Subcutaneous abdominal adipose tissue (tissue), 5 donors: Measurements from ENCODE around the gene PNPLA3.

Experiments used
- H3K27ac ChIP-seq: one replicate; pipeline ENCODE4 v1.7.0; 2013; ENCODE audit warnings: low read depth, mild to moderate bottlenecking, inconsistent platforms, low read length, moderate library complexity
- H3K27me3 ChIP-seq, 5 donors: one replicate each; pipeline ENCODE4 v1.7.0; 2013; ENCODE audit warnings: low read length in 5 of 5, inconsistent platforms in 1 of 5; ENCODE audit not compliant: control insufficient read depth in 5 of 5, insufficient read depth in 4 of 5
- H3K36me3 ChIP-seq, 5 donors: one replicate each; pipeline ENCODE4 v1.7.0; 2013; ENCODE audit warnings: low read length in 5 of 5; ENCODE audit not compliant: control insufficient read depth in 5 of 5, insufficient read depth in 5 of 5
- H3K4me1 ChIP-seq, 5 donors: one replicate each; pipeline ENCODE4 v1.7.0; 2013; ENCODE audit warnings: low read length in 5 of 5, mild to moderate bottlenecking in 3 of 5, moderate library complexity in 1 of 5; ENCODE audit not compliant: control insufficient read depth in 5 of 5, insufficient read depth in 5 of 5
- H3K4me3 ChIP-seq, 5 donors: one replicate each; pipeline ENCODE4 v1.7.0; 2013; ENCODE audit warnings: low read length in 5 of 5, low read depth in 1 of 5
- H3K9ac ChIP-seq, 5 donors: one replicate each; pipeline ENCODE4 v1.7.0; 2013; ENCODE audit warnings: low read length in 5 of 5, mild to moderate bottlenecking in 4 of 5, moderate library complexity in 3 of 5
- H3K9me3 ChIP-seq, 5 donors: one replicate each; pipeline ENCODE4 v1.7.0; 2013; ENCODE audit warnings: low read length in 5 of 5; ENCODE audit not compliant: control insufficient read depth in 5 of 5
- donor health status: healthy.
- donor health status: healthy.
- donor health status: healthy.
- donor health status: healthy.
- donor health status: healthy.

The PNPLA3 gene

GRCh38 chr22:43944670-43945430 is 21.2 kb downstream of the PNPLA3 start:
- peaks cover 0 to 12% (median 0%) of the 10 kb centered on the region in 5 donors for H3K9me3 ChIP-seq
- H3K27ac ChIP-seq: peak overlapping the region; percentile 41
- H3K9ac ChIP-seq: peak overlapping the region in 1 of 5 donors; percentile 15
- no peaks in the 10 kb centered on the region for H3K27me3 ChIP-seq
- H3K4me3 ChIP-seq: no peak overlapping the region
- peaks cover 0 to 13% (median 9%) of the 10 kb centered on the region in 5 donors for H3K4me1 ChIP-seq
- H3K36me3 ChIP-seq: peaks cover 0 to 25% (median 3%) of the 10 kb centered on the region in 5 donors

GRCh38 chr22:43945632-43946383 is 22.2 kb downstream of the PNPLA3 start:
- Histone ChIP-seq H3K27ac (peak overlapping the region; percentile 41), H3K4me3 (no peak overlapping the region), H3K27me3 (no peaks in the 10 kb centered on the region), H3K4me1 (peaks cover 0 to 13% (median 9%) of the 10 kb centered on the region in 5 donors), H3K9me3 (peaks cover 0 to 12% (median 0%) of the 10 kb centered on the region in 5 donors), H3K36me3 (peaks cover 0 to 19% (median 0%) of the 10 kb centered on the region in 5 donors), H3K9ac (no peak overlapping the region)

- H3K36me3 ChIP-seq: peaks cover 0 to 18% (median 0%) of the 10 kb centered on the region in 5 donors
Observed at GRCh38 chr22:43946384-43946667, 22.7 kb downstream of the PNPLA3 start.

DNA sequence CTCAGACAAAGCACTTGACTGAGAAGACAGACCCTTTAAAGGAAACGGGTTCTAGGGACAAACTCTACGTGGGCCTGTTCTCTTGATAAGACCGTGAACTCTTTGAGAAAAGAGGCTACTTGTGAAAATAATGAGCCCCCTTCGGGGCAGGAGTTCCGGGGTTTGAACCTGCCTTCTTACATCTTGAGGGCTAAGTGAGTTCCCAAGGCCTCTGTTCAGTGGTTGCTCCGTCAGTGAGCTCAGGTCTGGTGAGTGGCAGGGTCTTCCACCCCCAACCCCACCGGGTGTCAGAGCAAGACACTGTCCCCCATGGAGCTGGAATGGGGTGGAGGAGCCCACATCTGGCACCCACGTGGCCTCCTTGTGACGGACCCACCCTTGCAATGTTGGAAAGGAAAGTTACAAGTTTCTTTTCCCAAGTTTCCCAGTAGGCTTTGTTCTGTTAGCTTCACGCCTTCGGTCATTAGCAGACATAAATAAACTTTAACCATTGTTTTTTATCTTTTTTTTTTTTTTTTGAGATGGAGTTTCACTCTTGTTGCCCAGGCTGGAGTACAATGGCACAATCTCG is 25.3 kb downstream of the PNPLA3 start:
- Histone ChIP-seq H3K4me3 (no peak overlapping the region), H3K9ac (no peak overlapping the region), H3K27me3 (peaks cover 0 to 3% (median 0%) of the 10 kb centered on the region in 5 donors), H3K9me3 (no peaks in the 10 kb centered on the region), H3K27ac (no peak overlapping the region), H3K4me1 (peaks cover 0 to 13% (median 9%) of the 10 kb centered on the region in 5 donors), H3K36me3 (peaks cover 0 to 8% (median 0%) of the 10 kb centered on the region in 5 donors)

More at GRCh38 chr22:43946384-43946667, 22.7 kb downstream of the PNPLA3 start:
- no peak overlapping the region for H3K9ac ChIP-seq
- H3K4me1 ChIP-seq: peaks cover 0 to 13% (median 9%) of the 10 kb centered on the region in 5 donors
- no peak overlapping the region for H3K4me3 ChIP-seq
- H3K27me3 ChIP-seq: no peaks in the 10 kb centered on the region
- peaks cover 0 to 12% (median 0%) of the 10 kb centered on the region in 5 donors for H3K9me3 ChIP-seq
- no peak overlapping the region for H3K27ac ChIP-seq

DNA sequence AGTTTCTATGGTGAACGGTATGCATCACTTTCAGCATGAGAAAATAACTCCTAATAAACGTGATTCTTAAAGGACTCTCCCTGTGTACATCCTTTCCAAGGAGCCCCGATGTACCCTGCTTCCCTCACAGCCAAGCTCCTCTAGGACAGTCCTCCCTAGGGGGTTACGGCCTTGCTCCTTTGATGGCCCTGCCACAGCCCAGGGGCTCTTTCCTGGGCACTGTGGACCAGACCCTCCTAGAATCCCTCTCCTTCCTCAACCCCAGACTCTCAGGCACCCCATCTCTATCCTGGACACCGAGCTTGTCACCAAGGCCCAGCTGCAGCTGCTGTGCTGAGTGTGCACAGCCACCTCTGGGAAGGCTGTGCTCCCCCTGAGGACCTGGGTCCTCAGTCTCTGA is 27.8 kb downstream of the PNPLA3 start:
- Histone ChIP-seq H3K36me3 (peaks cover 0 to 5% (median 0%) of the 10 kb centered on the region in 5 donors), H3K27ac (no peak overlapping the region), H3K4me1 (peaks cover 3 to 23% (median 21%) of the 10 kb centered on the region in 5 donors), H3K27me3 (peaks cover 0 to 3% (median 0%) of the 10 kb centered on the region in 5 donors), H3K9ac (no peak overlapping the region), H3K9me3 (no peaks in the 10 kb centered on the region), H3K4me3 (no peak overlapping the region)

DNA sequence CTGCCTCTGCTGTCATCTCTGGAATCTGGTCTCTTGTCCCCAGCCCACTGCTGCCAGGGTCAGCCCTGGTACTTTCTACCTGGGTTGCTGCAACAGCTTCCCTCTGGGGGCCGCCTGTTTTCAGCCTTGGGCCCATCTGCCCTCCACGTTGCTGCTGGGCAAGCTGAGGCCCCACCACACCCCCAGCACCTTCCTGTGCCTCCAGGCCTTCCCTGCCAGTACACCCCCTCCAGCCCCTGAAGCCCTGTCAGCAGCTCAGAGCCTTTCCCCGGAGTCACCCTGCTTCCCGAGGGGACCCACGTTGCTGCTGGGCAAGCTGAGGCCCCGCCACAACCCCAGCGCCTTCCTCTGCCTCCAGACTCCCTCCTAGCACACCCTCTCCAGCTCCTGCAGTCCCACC is 28.4 kb downstream of the PNPLA3 start:
- Histone ChIP-seq H3K9me3 (no peaks in the 10 kb centered on the region), H3K27me3 (peaks cover 0 to 3% (median 0%) of the 10 kb centered on the region in 5 donors), H3K36me3 (peaks cover 0 to 3% (median 0%) of the 10 kb centered on the region in 5 donors), H3K9ac (peak overlapping the region in 1 of 5 donors; percentile 17), H3K27ac (no peak overlapping the region), H3K4me1 (peaks cover 4 to 29% (median 26%) of the 10 kb centered on the region in 5 donors), H3K4me3 (no peak overlapping the region)

- Histone ChIP-seq H3K4me3 (peak overlapping the region in 4 of 5 donors; percentile 89 to 97 (median 92)), H3K27ac (peak overlapping the region; percentile 92), H3K27me3 (peaks cover 0 to 3% (median 0%) of the 10 kb centered on the region in 5 donors), H3K4me1 (peaks cover 4 to 38% (median 36%) of the 10 kb centered on the region in 5 donors), H3K9me3 (no peaks in the 10 kb centered on the region), H3K9ac (peak overlapping the region in 4 of 5 donors; percentile 56 to 91 (median 84)), H3K36me3 (peaks cover 0 to 3% (median 0%) of the 10 kb centered on the region in 5 donors)
Observed at GRCh38 chr22:43953988-43954785, 30.6 kb downstream of the PNPLA3 start.

GRCh38 chr22:43955040-43955882 is 31.7 kb downstream of the PNPLA3 start, which contains the start of gene SAMM50:
Gene SAMM50, plus strand, starts transcription at chr22:43955442. Its CDS starts 136 bp downstream, at chr22:43955578.
- Histone ChIP-seq H3K27ac (peak within 1 kb of the TSS; percentile 92), H3K36me3 (peaks cover 0 to 3% (median 0%) of the 10 kb centered on the region in 5 donors), H3K4me1 (peaks cover 4 to 38% (median 36%) of the 10 kb centered on the region in 5 donors), H3K27me3 (peaks cover 0 to 3% (median 0%) of the 10 kb centered on the region in 5 donors), H3K4me3 (peak within 1 kb of the TSS; percentile 89 to 97 (median 93)), H3K9me3 (no peaks in the 10 kb centered on the region), H3K9ac (peak within 1 kb of the TSS; percentile 68 to 91 (median 78))
